GM23248 (cell line): ENCODE measurements around the gene RNLS. TPM values are rescaled to one million over a fixed set of nuclear protein-coding genes. Genes with fewer than 3 reads are reported as not detected.

ENCODE experiments used
- DNase-seq: peaks from one replicate; pipeline ENCODE4 v3.0.0-alpha.2; 2015
- H2AFZ ChIP-seq: fragments of 200-600 bp; sonication (generic); 2 replicates; pipeline ENCODE4 v1.6.1; 2016; ENCODE audit warnings: antibody characterized with exemption
- H3F3A ChIP-seq: fragments of 200-600 bp; sonication (generic); 2 replicates; pipeline ENCODE4 v1.6.1; 2016; ENCODE audit warnings: mild to moderate bottlenecking, antibody characterized with exemption, mixed run types; ENCODE audit not compliant: insufficient read depth
- H3K27ac ChIP-seq: fragments of 200-600 bp; sonication (generic); 2 replicates; pipeline ENCODE4 v1.5.1; 2016; ENCODE audit warnings: mild to moderate bottlenecking
- H3K27me3 ChIP-seq: fragments of 200-600 bp; sonication (generic); replicated peaks from 2 replicates; pipeline ENCODE4 v1.6.1; 2016; ENCODE audit warnings: mild to moderate bottlenecking; ENCODE audit not compliant: insufficient read depth
- H3K36me3 ChIP-seq: fragments of 200-600 bp; sonication (generic); 2 replicates; pipeline ENCODE4 v1.6.1; 2016; ENCODE audit warnings: low read depth, mild to moderate bottlenecking
- H3K4me1 ChIP-seq: fragments of 200-600 bp; sonication (generic); 2 replicates; pipeline ENCODE4 v1.6.1; 2016; ENCODE audit warnings: mild to moderate bottlenecking; ENCODE audit not compliant: insufficient read depth
- H3K4me2 ChIP-seq: fragments of 200-600 bp; sonication (generic); one replicate; pipeline ENCODE4 v1.6.1; 2016; ENCODE audit warnings: mild to moderate bottlenecking; ENCODE audit not compliant: unreplicated experiment
- H3K4me3 ChIP-seq: fragments of 200-600 bp; sonication (generic); 2 replicates; pipeline ENCODE4 v1.5.1; 2016; ENCODE audit warnings: mild to moderate bottlenecking
- H3K79me2 ChIP-seq: fragments of 200-600 bp; sonication (generic); 2 replicates; pipeline ENCODE4 v1.6.1; 2016; ENCODE audit warnings: mild to moderate bottlenecking; ENCODE audit not compliant: insufficient read depth
- H3K9ac ChIP-seq: fragments of 200-600 bp; sonication (generic); 2 replicates; pipeline ENCODE4 v1.6.1; 2016; ENCODE audit warnings: mild to moderate bottlenecking
- H3K9me2 ChIP-seq: fragments of 200-600 bp; sonication (generic); 2 replicates; pipeline ENCODE4 v1.6.1; 2016; ENCODE audit warnings: mixed run types, mild to moderate bottlenecking, moderate library complexity; ENCODE audit not compliant: insufficient read depth
- H3K9me3 ChIP-seq: fragments of 200-600 bp; sonication (generic); one replicate; pipeline ENCODE4 v1.6.1; 2017; ENCODE audit warnings: low read depth
- H4K20me1 ChIP-seq: fragments of 200-600 bp; sonication (generic); 2 replicates; pipeline ENCODE4 v1.6.0; 2016; ENCODE audit not compliant: insufficient read depth
- EZH2 ChIP-seq: fragments of 200-600 bp; sonication (generic); IDR thresholded peaks from 2 replicates; pipeline ENCODE4 v1.6.1; 2018; ENCODE audit warnings: antibody characterized with exemption, mild to moderate bottlenecking; ENCODE audit not compliant: insufficient read depth, poor library complexity, severe bottlenecking
- EZH2phosphoT487 ChIP-seq: fragments of 200-600 bp; sonication (generic); IDR thresholded peaks from 2 replicates; pipeline ENCODE4 v1.6.1; 2018; ENCODE audit warnings: antibody characterized with exemption, moderate library complexity, mild to moderate bottlenecking, low read depth; ENCODE audit not compliant: insufficient read depth
- WGBS, 2 experiments: methylation state at CpG; one replicate each; pipeline ENCODE4 v1.1.6; 2015 to 2017; ENCODE audit warnings: low lambda C conversion rate in 2 of 2, low coverage in 1 of 2; ENCODE audit errors: missing lambda C conversion rate in 2 of 2; 5-methylcytosine and 5-hydroxymethylcytosine counted together
- in situ Hi-C: fragments of 300-500 bp; cut with MboI; formaldehyde crosslinking; loops from 2 replicates; pipeline ENCODE4 v1.15.0; 2020
- polyA plus RNA-seq: library from polyadenylated mRNA; unstranded; fragments of >200 nt; fragmentation: Nextera tagmentation; extraction: Ambion mirVana; gene quantifications from 2 replicates; pipeline ENCODE4 v1.2.1, GENCODE V29; 2016
- total RNA-seq: library from RNA; depleted of rRNA; stranded (reverse); fragments of >200 nt; shearing (Covaris generic); gene quantifications from 2 replicates; pipeline ENCODE4 v1.2.3, GENCODE V29; 2014

The RNLS gene
- total and polyA plus RNA-seq, 2 experiments from 2014 or later: 11.5 to 23.1 TPM

- Histone ChIP-seq H3F3A (no peaks in the 10 kb centered on the region), H3K27me3 (no peaks in the 10 kb centered on the region), H3K4me2 (no peak overlapping the region), H3K9ac (no peak overlapping the region), H3K9me3 (peaks cover 4% of the 10 kb centered on the region), H3K27ac (no peak overlapping the region), H3K79me2 (no peaks in the 10 kb centered on the region), H3K4me3 (no peak overlapping the region), H3K4me1 (no peaks in the 10 kb centered on the region), H3K9me2 (no peaks in the 10 kb centered on the region), H2AFZ (no peak overlapping the region), H4K20me1 (no peaks in the 10 kb centered on the region), H3K36me3 (no peaks in the 10 kb centered on the region)
- TF ChIP-seq EZH2phosphoT487 (no peak), EZH2 (no peak)
- in situ Hi-C loops: no loop called here
- WGBS, 2 experiments: 27 to 33% methylated on average over 1 of the region's 1 CpG
- DNase-seq: peak; percentile 3
Observed at GRCh38 chr10:88618496-88618895, 35.4 kb upstream of the RNLS start.

GRCh38 chr10:88617772-88618300, 34.7 kb upstream of the RNLS start:
- Histone ChIP-seq H3K4me3 (no peak overlapping the region), H3K9me3 (peaks cover 4% of the 10 kb centered on the region), H3K4me1 (no peaks in the 10 kb centered on the region), H4K20me1 (no peaks in the 10 kb centered on the region), H3F3A (no peaks in the 10 kb centered on the region), H2AFZ (no peak overlapping the region), H3K27me3 (no peaks in the 10 kb centered on the region), H3K27ac (no peak overlapping the region), H3K9ac (no peak overlapping the region), H3K79me2 (no peaks in the 10 kb centered on the region), H3K9me2 (no peaks in the 10 kb centered on the region), H3K36me3 (no peaks in the 10 kb centered on the region), H3K4me2 (no peak overlapping the region)
- DNase-seq: no peak
- WGBS, 2 experiments: 49 to 83% methylated on average over 1 of the region's 1 CpG
- in situ Hi-C loops: no loop called here
- TF ChIP-seq EZH2: no peak
- TF ChIP-seq EZH2phosphoT487: no peak

DNA sequence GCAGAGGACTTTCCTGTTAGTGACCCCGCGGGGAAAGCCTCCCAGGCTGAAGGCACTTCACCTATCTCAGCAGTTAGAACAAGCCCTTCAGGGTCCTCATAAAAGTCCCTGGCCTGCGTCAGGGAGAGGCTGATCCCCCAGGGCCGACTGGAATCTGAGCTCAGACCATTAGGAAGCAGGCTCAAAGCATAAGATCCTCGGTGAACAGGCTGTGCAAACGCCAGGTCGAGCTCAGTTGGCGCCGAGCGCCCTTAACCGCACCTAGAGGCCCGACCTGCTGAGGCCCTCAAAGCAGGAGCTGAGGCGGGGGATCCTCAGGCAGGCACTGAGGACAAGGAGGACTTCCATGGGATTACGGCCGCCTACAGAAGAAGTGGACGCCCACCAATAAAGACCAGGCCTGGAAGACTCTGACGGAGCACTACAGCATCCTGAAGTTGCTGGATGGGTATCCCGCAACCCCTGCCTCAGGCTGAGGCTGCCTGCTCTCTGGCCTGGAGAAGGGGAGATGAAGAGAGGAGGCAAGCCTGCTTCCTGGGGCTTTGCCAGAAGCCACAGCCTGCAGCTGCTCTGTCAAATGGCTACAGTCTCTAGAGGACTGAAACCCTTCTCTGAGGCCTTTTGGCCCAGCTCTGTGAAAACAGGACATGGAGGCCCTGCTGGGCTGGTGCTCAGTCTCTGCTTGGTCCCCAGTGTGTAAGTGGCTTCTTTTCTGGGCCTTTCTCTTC, 33.3 kb upstream of the RNLS start:
- in situ Hi-C loops: no loop called here
- H3K36me3 ChIP-seq: no peaks in the 10 kb centered on the region
- H3K4me1 ChIP-seq: no peaks in the 10 kb centered on the region
- H2AFZ ChIP-seq: no peak overlapping the region
- no peaks in the 10 kb centered on the region for H3K79me2 ChIP-seq
- H3K9me3 ChIP-seq: peaks cover 4% of the 10 kb centered on the region
- no peak overlapping the region for H3K4me2 ChIP-seq
- H3K9me2 ChIP-seq: 0 out of 2 replicates have a peak, but pooled peaks cover 4% of the 10 kb centered on the region
- no peaks in the 10 kb centered on the region; the same call in 1 of the 2 replicates for H3K27me3 ChIP-seq
- TF ChIP-seq EZH2phosphoT487: no peak
- no peak for TF ChIP-seq EZH2
- no peak overlapping the region for H3K9ac ChIP-seq
- no peaks in the 10 kb centered on the region for H3F3A ChIP-seq
- H4K20me1 ChIP-seq: no peaks in the 10 kb centered on the region
- WGBS, 2 experiments: 90 to 91% methylated on average over 15 to 18 of the region's 18 CpGs
- DNase-seq: no peak
- no peak overlapping the region for H3K27ac ChIP-seq
- no peak overlapping the region for H3K4me3 ChIP-seq

DNA sequence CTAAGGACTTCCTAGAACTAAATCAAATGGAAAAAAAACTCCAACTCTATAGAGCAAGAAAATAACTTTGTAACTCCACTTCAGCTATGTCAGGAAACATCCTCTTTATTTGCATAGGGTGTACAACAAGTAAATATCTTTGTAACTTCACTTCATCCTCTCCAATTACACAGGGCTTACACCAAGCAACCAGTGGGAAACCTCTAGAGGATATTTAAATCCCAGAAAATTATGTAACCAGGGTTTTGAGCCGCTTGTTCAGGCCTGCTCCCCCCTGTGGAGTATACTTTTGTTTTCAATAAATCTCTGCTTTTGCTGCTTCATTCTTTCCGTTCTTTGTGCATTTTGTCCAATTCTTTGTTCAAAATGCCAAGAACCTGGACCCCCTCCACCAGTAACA, 25.7 kb upstream of the RNLS start:
- Histone ChIP-seq H3K4me2 (no peak overlapping the region), H3K9me2 (0 out of 2 replicates have a peak, but pooled peaks cover 4% of the 10 kb centered on the region), H3K9ac (no peak overlapping the region), H3K27ac (no peak overlapping the region), H3K9me3 (no peaks in the 10 kb centered on the region), H2AFZ (peak overlapping the region; percentile 35; the same call in 1 of the 2 replicates), H4K20me1 (no peaks in the 10 kb centered on the region), H3F3A (no peaks in the 10 kb centered on the region), H3K36me3 (no peaks in the 10 kb centered on the region), H3K27me3 (no peaks in the 10 kb centered on the region; the same call in 1 of the 2 replicates), H3K4me3 (no peak overlapping the region), H3K4me1 (no peaks in the 10 kb centered on the region), H3K79me2 (no peaks in the 10 kb centered on the region)
- WGBS, 2 experiments: 22 to 35% methylated on average over 2 of the region's 2 CpGs
- in situ Hi-C loops: no loop called here
- no peak for TF ChIP-seq EZH2phosphoT487
- no peak for DNase-seq
